ENCODE results near the gene GID8. TPM values are rescaled to one million over a fixed set of nuclear protein-coding genes. Genes with fewer than 3 reads are reported as not detected.
A peak's percentile ranks its signal among the peaks of the same experiment; 100 is the strongest.

GID8 gene
- total and polyA plus RNA-seq, 2 donors from 2014 or later, result 16.4 to 37.3 TPM

GRCh38 chr20:62925076-62925419 lies 12.9 kb upstream of the GID8 start:
- peak overlapping the region; percentile 92 to 94 for H3K27ac ChIP-seq (ENCODE audit: low read depth in 2 of 2, low read length in 2 of 2)
- peak overlapping the region; percentile 75 to 99 (median 87) for H3K9ac ChIP-seq (ENCODE audit: low read length in 3 of 3)
- intact Hi-C loops (cut with DNase I), result no loop called here
- H3K9me3 ChIP-seq (ENCODE audit: control insufficient read depth in 2 of 3, insufficient read depth in 1 of 3, low read length in 3 of 3), result no peaks in the 10 kb centered on the region
- H3K36me3 ChIP-seq (ENCODE audit: control insufficient read depth in 2 of 3, insufficient read depth in 3 of 3, low read length in 3 of 3), result no peaks in the 10 kb centered on the region
- no peak for DNase-seq
- no peak for TF ChIP-seq CTCF (IDR thresholded peaks at IDR 0.05; ENCODE audit: borderline replicate concordance, extremely low read depth, insufficient read depth)
- FAIRE-seq, result no peak
- no peaks in the 10 kb centered on the region for H3K27me3 ChIP-seq (ENCODE audit: control insufficient read depth, insufficient read depth, low read length)
- H3K4me3 ChIP-seq (ENCODE audit: low read length in 3 of 3), result peak overlapping the region; percentile 85 to 87 (median 86)
- H3K4me1 ChIP-seq (ENCODE audit: control insufficient read depth in 2 of 3, insufficient read depth in 2 of 3, low read depth in 1 of 3, low read length in 3 of 3), result peaks cover 4 to 51% (median 36%) of the 10 kb centered on the region in 3 donors

- Histone ChIP-seq H3K4me3 (ENCODE audit: low read length in 3 of 3) (peak overlapping the region; percentile 85 to 87 (median 86)), H3K9me3 (ENCODE audit: control insufficient read depth in 2 of 3, insufficient read depth in 1 of 3, low read length in 3 of 3) (no peaks in the 10 kb centered on the region), H3K4me1 (ENCODE audit: control insufficient read depth in 2 of 3, insufficient read depth in 2 of 3, low read depth in 1 of 3, low read length in 3 of 3) (peaks cover 4 to 46% (median 34%) of the 10 kb centered on the region in 3 donors), H3K27me3 (ENCODE audit: control insufficient read depth, insufficient read depth, low read length) (no peaks in the 10 kb centered on the region), H3K27ac (ENCODE audit: low read depth in 2 of 2, low read length in 2 of 2) (peak overlapping the region; percentile 92 to 94), H3K36me3 (ENCODE audit: control insufficient read depth in 2 of 3, insufficient read depth in 3 of 3, low read length in 3 of 3) (no peaks in the 10 kb centered on the region), H3K9ac (ENCODE audit: low read length in 3 of 3) (peak overlapping the region; percentile 75 to 99 (median 87))
- intact Hi-C loops (cut with DNase I), result no loop called here
- no peak for TF ChIP-seq CTCF (IDR thresholded peaks at IDR 0.05; ENCODE audit: borderline replicate concordance, extremely low read depth, insufficient read depth)
- FAIRE-seq (no peak), DNase-seq (peak in 4 of 5 donors; percentile 33 to 80 (median 52))
Measured at GRCh38 chr20:62925420-62926228, 12.3 kb upstream of the GID8 start.

- no peaks in the 10 kb centered on the region for H3K27me3 ChIP-seq (ENCODE audit: control insufficient read depth, insufficient read depth, low read length)
- peaks cover 4 to 42% (median 34%) of the 10 kb centered on the region in 3 donors for H3K4me1 ChIP-seq (ENCODE audit: control insufficient read depth in 2 of 3, insufficient read depth in 2 of 3, low read depth in 1 of 3, low read length in 3 of 3)
- peak within 1 kb of the TSS; percentile 75 to 99 (median 87) for H3K9ac ChIP-seq (ENCODE audit: low read length in 3 of 3)
- peak within 1 kb of the TSS; percentile 85 to 87 (median 86) for H3K4me3 ChIP-seq (ENCODE audit: low read length in 3 of 3)
- no peaks in the 10 kb centered on the region for H3K36me3 ChIP-seq (ENCODE audit: control insufficient read depth in 2 of 3, insufficient read depth in 3 of 3, low read length in 3 of 3)
- no peaks in the 10 kb centered on the region for H3K9me3 ChIP-seq (ENCODE audit: control insufficient read depth in 2 of 3, insufficient read depth in 1 of 3, low read length in 3 of 3)
- no peak for FAIRE-seq
- DNase-seq, result peak; percentile 89 to 96 (median 94)
- peak; percentile 67 for TF ChIP-seq CTCF (IDR thresholded peaks at IDR 0.05; ENCODE audit: borderline replicate concordance, extremely low read depth, insufficient read depth)
- peak within 1 kb of the TSS; percentile 92 to 94 for H3K27ac ChIP-seq (ENCODE audit: low read depth in 2 of 2, low read length in 2 of 2)
- intact Hi-C loops (cut with DNase I), result no loop called here
Measured at GRCh38 chr20:62926229-62927127, 11.5 kb upstream of the GID8 start, which contains the start of gene DIDO1. Gene DIDO1 (minus strand): TSS chr20:62926505.
